Transverse colon (tissue), 4 donors: ENCODE data around the gene CNTN3. TPM values are rescaled to one million over a fixed set of nuclear protein-coding genes. Genes with fewer than 3 reads are reported as not detected.

Experiments
- DNase-seq: peaks from one replicate; pipeline ENCODE4 v3.0.0-alpha.2; 2019
- H3K27ac ChIP-seq, 4 donors: fragments of 200-600 bp; sonication (generic); 2 replicates each; pipeline ENCODE4 v1.5.1; 2016 to 2018; ENCODE audit warnings: inconsistent platforms in 4 of 4
- H3K27me3 ChIP-seq: fragments of 200-600 bp; sonication (generic); 2 replicates; pipeline ENCODE4 v1.5.1; 2017; ENCODE audit warnings: inconsistent platforms
- H3K36me3 ChIP-seq, 4 donors: fragments of 200-600 bp; sonication (generic); 2 replicates each; pipeline ENCODE4 v1.5.1; 2017 to 2019; ENCODE audit warnings: inconsistent platforms in 4 of 4
- H3K4me1 ChIP-seq, 4 donors: fragments of 200-600 bp; sonication (generic); 2 replicates each; pipeline ENCODE4 v1.5.1; 2017 to 2020; ENCODE audit warnings: inconsistent platforms in 4 of 4
- H3K4me3 ChIP-seq, 4 donors: fragments of 200-600 bp; sonication (generic); 1 replicate in 1 of 4; 2 replicates in 3 of 4; pipeline versions ENCODE4 v1.5.1 to v1.6.1; 2017 to 2019; ENCODE audit warnings: inconsistent platforms in 4 of 4
- H3K9me3 ChIP-seq, 2 donors: fragments of 200-600 bp; sonication (generic); 2 replicates each; pipeline ENCODE4 v1.5.1; 2017 to 2019; ENCODE audit warnings: inconsistent platforms in 2 of 2
- EP300 ChIP-seq: sonication (generic); formaldehyde crosslinking; IDR thresholded peaks from one replicate; pipeline ENCODE4 v1.6.1; 2017; ENCODE audit warnings: antibody characterized with exemption, low read depth
- POLR2A ChIP-seq: fragments of 450-650 bp; IDR thresholded peaks from one replicate; pipeline ENCODE4 v1.6.1; 2016; ENCODE audit warnings: antibody characterized with exemption, mild to moderate bottlenecking, moderate library complexity
- POLR2AphosphoS5 ChIP-seq, 3 donors: sonication (generic); formaldehyde crosslinking; IDR thresholded peaks; one replicate each; pipeline ENCODE4 v1.6.1; 2016; ENCODE audit warnings: antibody characterized with exemption in 3 of 3
- WGBS, 2 donors: methylation state at CpG; one replicate each; pipeline ENCODE4 v1.1.5; 2018; ENCODE audit warnings: low coverage in 1 of 2; 5-methylcytosine and 5-hydroxymethylcytosine counted together
- in situ Hi-C, 4 donors: fragments of 200-750 bp; cut with MboI; loops; one replicate each; pipeline versions ENCODE4 v1.15.0 to v1.15.1; 2017; ENCODE audit warnings: low sequenced_read_pairs in 3 of 4, low pct_ligation_motif_present in 1 of 4, low pct_unique_long_range_greater_than_20kb in 1 of 4
- intact Hi-C: fragments of 100-400 bp; cut with DNase I; formaldehyde crosslinking; loops from one replicate; pipeline ENCODE4 v1.15.1; 2023; ENCODE audit warnings: low total_unique reads
- total RNA-seq, 4 donors: library from RNA; depleted of rRNA; stranded (reverse); fragments of >200 nt; gene quantifications; one replicate each; pipeline ENCODE4 v1.1.0, GENCODE V29; 2016
- TF ChIP-seq, protein P1 (sequence below), 5 experiments: fragments of 200-600 bp in 3 of 5; fragments of 450-650 bp in 2 of 5; sonication (generic) in 3 of 5; IDR thresholded peaks; 1 replicate in 2 of 5; 2 replicates in 3 of 5; pipeline ENCODE4 v1.5.1; 2016 to 2017; ENCODE audit warnings: antibody characterized with exemption in 5 of 5, inconsistent platforms in 3 of 5, mild to moderate bottlenecking in 2 of 5, moderate library complexity in 1 of 5

The CNTN3 gene
- total RNA-seq, 4 donors from 2014 or later: 3.7 to 10.5 (median 8.2) TPM

DNA sequence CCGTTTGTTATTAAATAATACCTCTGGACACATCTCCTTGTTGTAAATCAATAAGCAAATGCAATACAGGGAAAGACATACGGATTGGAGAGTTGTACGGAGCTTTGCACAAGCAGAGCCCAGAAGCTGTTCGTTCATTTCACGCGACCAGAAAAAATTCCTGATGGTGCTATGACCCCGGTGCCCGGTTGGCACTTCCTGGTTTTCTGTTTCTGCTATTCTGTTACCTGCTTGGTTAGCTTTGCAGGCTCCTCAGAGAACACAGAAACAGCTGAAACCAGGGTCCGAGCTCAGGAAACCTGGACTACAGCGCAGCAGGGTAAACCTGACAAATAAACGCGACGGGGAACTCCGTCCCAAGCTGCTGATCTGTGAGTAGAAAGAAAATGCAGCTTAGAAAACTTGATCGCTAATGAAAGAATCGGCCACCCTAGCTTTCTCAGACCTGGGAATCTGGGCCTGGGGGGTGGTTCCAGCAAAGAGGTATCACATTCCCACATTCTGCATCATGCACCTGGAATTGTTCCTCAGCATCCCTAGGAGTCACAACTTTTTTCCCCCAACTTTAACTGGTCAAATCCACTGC is 845 bp downstream of the CNTN3 start:
- intact Hi-C loops (no loop called here), in situ Hi-C loops (no loop called here)
- TF ChIP-seq, protein P1, sequence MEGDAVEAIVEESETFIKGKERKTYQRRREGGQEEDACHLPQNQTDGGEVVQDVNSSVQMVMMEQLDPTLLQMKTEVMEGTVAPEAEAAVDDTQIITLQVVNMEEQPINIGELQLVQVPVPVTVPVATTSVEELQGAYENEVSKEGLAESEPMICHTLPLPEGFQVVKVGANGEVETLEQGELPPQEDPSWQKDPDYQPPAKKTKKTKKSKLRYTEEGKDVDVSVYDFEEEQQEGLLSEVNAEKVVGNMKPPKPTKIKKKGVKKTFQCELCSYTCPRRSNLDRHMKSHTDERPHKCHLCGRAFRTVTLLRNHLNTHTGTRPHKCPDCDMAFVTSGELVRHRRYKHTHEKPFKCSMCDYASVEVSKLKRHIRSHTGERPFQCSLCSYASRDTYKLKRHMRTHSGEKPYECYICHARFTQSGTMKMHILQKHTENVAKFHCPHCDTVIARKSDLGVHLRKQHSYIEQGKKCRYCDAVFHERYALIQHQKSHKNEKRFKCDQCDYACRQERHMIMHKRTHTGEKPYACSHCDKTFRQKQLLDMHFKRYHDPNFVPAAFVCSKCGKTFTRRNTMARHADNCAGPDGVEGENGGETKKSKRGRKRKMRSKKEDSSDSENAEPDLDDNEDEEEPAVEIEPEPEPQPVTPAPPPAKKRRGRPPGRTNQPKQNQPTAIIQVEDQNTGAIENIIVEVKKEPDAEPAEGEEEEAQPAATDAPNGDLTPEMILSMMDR (IDR thresholded peaks at IDR 0.05): no peak
- TF ChIP-seq POLR2A: no peak
- TF ChIP-seq EP300: no peak
- no peak for TF ChIP-seq POLR2AphosphoS5 (IDR thresholded peaks at IDR 0.05)
- no peaks in the 10 kb centered on the region for H3K9me3 ChIP-seq
- peaks cover 0 to 19% (median 11%) of the 10 kb centered on the region in 4 donors for H3K4me1 ChIP-seq
- no peaks in the 10 kb centered on the region for H3K36me3 ChIP-seq
- DNase-seq: peak; percentile 39
- H3K27me3 ChIP-seq: no peaks in the 10 kb centered on the region
- peak overlapping the region; percentile 54 to 72 (median 68) for H3K27ac ChIP-seq
- 9% methylated on average over 16 of the region's 16 CpGs; no CpG with 5 or more reads in 1 of the 2 donors for WGBS, 2 donors
- H3K4me3 ChIP-seq: peak overlapping the region; percentile 15 to 63 (median 48)

DNA sequence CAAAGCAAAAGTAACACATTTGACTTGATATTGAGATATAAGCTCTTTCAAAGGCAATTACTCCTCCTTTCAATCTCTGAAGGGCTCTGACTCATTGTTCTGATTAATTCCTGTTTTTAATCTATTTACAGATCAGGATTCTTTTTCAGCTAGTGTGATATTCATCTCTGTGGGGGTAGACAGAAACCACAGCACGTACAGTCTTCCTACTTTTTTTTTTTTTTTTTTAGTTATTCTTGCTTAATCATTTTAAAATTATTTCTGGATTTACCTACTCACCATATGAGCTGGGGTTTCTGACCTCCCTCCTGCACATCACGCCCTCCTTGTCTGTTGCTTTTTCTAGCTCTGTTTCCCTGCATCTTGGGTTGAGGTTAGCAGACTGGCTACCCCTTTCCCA is 1.4 kb downstream of the CNTN3 start:
- peaks cover 0 to 19% (median 11%) of the 10 kb centered on the region in 4 donors for H3K4me1 ChIP-seq
- whole genome bisulfite sequencing, 2 donors: 24% methylated on average over 2 of the region's 2 CpGs
- no peaks in the 10 kb centered on the region for H3K36me3 ChIP-seq
- H3K27ac ChIP-seq: peak overlapping the region; percentile 54 to 72 (median 68)
- peak overlapping the region in 3 of 4 donors; percentile 47 to 63 (median 49) for H3K4me3 ChIP-seq
- H3K9me3 ChIP-seq: no peaks in the 10 kb centered on the region
- TF ChIP-seq, protein P1 (IDR thresholded peaks at IDR 0.05): no peak
- no peak for TF ChIP-seq EP300
- no peak for TF ChIP-seq POLR2AphosphoS5 (IDR thresholded peaks at IDR 0.05)
- no peak for TF ChIP-seq POLR2A
- no peak for DNase-seq
- no peaks in the 10 kb centered on the region for H3K27me3 ChIP-seq
- in situ Hi-C loops: no loop called here
- intact Hi-C loops: no loop called here

DNA sequence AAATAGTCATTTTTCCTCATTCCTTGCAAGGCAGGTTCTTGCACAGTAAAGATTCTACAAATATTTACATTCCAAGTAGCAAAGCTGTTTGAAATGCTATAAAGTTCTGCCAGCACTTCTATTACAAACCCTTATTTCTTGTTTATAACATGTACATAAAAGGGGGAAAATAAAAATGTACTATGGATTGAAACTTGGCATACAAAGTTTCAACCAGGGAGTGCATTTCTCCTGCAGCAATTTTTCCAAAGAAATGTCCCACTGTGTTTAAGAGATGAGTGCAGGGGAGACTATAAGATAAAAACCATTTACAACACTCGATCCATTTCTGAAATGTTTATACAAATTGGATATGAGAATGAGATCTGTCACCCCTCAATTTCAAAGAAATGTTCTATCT is 3.3 kb downstream of the CNTN3 start:
- H3K4me3 ChIP-seq: no peak overlapping the region
- H3K4me1 ChIP-seq: peaks cover 0 to 25% (median 12%) of the 10 kb centered on the region in 4 donors
- in situ Hi-C loops (no loop called here), intact Hi-C loops (no loop called here)
- WGBS, 2 donors: 20 to 22% methylated on average over 1 of the region's 1 CpG
- no peak overlapping the region for H3K27ac ChIP-seq
- TF ChIP-seq, protein P1 (IDR thresholded peaks at IDR 0.05): no peak
- TF ChIP-seq EP300: no peak
- TF ChIP-seq POLR2AphosphoS5 (IDR thresholded peaks at IDR 0.05): no peak
- no peak for TF ChIP-seq POLR2A
- H3K36me3 ChIP-seq: no peaks in the 10 kb centered on the region
- DNase-seq: no peak
- no peaks in the 10 kb centered on the region for H3K9me3 ChIP-seq
- no peaks in the 10 kb centered on the region for H3K27me3 ChIP-seq

DNA sequence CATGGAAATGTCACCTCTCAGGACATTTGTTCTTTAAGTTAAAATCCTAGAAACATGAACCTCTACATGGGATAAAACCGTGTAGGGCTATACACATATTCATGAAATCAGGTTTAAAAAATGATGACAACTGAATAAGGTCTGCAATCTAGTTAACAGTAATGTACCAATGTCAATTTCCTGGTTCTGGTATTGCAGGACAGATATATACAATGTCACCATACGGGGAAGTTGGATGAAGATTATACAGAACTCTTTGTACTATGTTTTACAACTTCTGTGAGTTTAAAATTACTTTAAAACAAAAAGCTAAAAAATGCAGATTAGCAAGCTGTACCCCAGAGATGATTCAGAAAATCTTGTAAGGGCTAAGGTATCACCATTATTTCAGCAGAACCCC is 6.7 kb downstream of the CNTN3 start:
- 37 to 54% methylated on average over 2 of the region's 2 CpGs for WGBS, 2 donors
- TF ChIP-seq, protein P1 (IDR thresholded peaks at IDR 0.05): no peak
- TF ChIP-seq EP300: no peak

More for the DNA sequence above, 6.7 kb downstream of the CNTN3 start:
- in situ Hi-C loops (no loop called here), intact Hi-C loops (no loop called here)
- peaks cover 0 to 25% (median 8%) of the 10 kb centered on the region in 4 donors for H3K4me1 ChIP-seq
- H3K27me3 ChIP-seq: no peaks in the 10 kb centered on the region
- H3K4me3 ChIP-seq: no peak overlapping the region
- H3K9me3 ChIP-seq: no peaks in the 10 kb centered on the region
- DNase-seq: no peak
- H3K36me3 ChIP-seq: no peaks in the 10 kb centered on the region
- peak overlapping the region in 1 of 4 donors; percentile 17 for H3K27ac ChIP-seq
